ENCODE data around the gene SERGEF.

Gene SERGEF

DNA sequence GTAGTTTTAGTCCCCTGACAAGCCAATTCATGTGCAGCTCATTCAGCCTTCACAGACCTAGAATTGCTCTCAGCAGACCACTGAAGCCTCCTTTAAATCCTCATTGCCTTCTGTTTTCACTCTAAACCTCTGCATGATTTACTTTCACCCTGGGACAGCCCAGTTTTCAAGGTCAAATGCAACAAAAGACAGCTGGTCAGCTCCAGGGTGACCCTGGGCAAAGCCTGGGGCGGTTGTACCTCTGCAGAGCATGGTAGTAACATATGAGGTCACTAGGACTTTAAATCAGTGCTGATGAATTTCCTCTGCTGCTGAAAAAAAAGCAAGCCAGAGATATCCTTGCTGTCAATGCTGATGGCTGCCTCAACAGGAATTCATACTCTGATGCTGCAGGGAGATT lies 62.2 kb downstream of the SERGEF start:
- DNase-seq: no peak

DNA sequence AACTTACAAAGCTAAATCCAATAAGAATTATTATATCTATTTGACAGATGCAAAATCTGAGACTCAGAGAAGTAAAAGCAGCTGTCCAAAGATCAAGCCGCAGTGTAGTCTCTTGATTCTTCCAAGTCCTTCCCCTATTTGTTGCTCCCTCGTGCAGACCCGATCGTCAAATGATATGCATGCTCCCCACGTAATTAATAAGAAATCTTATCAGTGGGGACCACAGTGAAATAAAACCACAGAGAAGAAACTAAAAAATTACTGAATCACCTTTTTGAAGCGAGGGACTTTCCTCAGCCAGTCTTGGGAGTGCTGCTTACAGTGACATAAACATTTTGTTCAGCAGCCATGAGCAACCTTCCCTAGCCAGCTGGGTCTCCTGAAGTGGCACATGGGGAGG lies 64.6 kb downstream of the SERGEF start:
- no peak for DNase-seq

DNA sequence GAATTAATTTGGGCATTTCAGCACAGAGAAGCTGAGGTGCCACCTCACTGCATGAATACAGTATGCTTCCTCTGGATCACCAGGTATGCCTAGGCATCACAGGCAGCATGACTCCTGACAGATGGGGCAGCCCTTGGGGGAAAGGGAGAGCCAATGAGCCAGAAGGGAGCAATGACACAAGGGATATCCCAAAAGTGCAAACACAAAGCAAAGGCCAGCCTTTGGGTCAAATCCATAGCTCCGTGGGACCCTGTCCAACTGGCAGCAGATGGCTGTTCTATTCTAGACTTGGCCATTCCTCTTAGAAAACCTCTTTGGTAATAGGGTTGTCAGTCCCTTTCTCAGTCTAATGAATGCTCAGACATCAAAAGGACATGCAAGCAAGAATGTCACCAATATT lies 73.3 kb downstream of the SERGEF start:
- DNase-seq: no peak

DNA sequence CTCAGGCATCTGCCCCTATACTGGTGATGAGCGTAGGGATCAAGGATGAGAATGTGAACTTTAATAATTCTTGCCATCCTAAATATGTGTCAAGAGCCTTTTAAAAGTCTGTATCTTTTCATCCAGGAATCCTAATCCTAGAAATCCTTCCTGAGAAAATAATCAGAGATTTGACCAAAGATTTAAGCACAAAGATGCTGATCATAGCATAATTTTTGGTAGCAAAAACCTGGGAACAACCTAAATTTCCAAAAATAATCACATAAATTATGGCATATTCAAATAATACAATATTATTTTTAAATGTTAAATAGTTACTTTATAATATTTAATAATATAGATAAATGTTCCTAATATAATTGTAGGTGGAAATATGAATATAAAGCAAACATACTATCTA lies 76.1 kb downstream of the SERGEF start:
- DNase-seq: no peak

DNA sequence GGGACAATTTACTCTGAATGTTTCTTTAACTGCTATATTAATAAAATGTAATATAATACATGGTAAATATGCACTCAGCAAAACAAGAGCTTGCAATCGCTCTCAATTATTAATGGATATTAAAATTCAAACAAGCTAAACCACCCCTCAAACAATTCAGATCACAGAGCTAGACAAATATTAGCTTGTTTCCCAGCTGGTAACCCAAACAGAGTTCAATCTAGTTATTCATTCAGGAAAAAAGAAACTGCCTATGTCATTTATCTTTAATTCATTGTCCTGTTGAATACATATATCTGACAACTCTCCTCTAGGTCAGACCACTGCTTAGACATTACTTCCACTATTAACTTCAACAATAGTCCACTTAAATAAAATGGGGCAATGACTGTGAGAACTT lies 78.7 kb downstream of the SERGEF start:
- no peak for DNase-seq

GRCh38 chr11:17933708-17934107 lies 79.1 kb downstream of the SERGEF start:
- no peak for DNase-seq

GRCh38 chr11:17932472-17932871 lies 80.4 kb downstream of the SERGEF start:
- no peak for DNase-seq

GRCh38 chr11:17931595-17931994 lies 81.3 kb downstream of the SERGEF start:
- no peak for DNase-seq

DNA sequence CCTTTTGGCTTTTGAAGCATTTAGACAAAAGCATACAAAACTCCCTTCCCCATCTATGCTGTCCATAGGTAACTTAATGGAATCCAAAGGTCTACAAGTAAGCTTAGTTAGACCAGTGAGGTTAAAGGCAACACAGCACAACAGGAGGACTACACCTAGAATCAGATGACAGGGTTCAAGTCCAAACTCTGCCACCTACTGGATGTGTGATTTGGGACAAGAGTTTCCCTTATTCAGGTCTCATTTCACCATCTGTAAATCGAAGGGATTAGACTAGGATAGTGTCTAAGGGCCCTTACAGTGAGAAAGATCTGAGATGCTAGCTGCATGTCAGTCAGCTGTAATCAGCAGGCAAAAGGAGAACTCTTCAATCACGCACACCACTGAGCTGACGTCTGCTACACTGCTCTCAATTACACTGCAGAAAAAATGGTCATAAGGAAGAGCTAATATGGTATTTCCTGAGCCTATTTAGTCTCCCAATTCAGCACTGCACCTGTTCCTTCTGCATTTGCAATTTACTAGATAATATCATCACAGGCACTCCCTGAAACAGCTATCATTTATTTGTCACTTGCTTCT lies 82.2 kb downstream of the SERGEF start:
- DNase-seq: no peak

GRCh38 chr11:17929171-17929570 lies 83.7 kb downstream of the SERGEF start:
- DNase-seq: no peak

- DNase-seq: no peak
Measured at GRCh38 chr11:17927681-17928343, 85.0 kb downstream of the SERGEF start.

DNA sequence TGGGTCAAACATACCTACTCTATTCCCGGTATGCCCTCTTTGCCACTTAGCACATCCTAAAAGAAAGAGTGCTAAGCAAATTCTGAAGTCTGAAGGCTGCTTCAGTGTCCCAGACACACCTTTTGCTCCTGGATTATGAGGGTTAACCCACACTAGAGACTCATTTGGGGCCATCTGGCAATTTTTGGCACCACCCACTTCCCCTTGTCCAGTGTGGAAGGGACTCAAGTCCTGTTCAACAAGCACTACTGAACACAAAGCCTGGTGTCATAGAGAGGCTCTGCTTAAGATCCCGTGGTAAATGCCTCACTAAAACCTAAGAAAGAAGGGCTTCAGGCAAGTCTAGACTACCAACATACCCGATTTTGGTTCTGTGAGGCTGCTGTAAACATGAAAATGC lies 85.8 kb downstream of the SERGEF start:
- DNase-seq: no peak

DNA sequence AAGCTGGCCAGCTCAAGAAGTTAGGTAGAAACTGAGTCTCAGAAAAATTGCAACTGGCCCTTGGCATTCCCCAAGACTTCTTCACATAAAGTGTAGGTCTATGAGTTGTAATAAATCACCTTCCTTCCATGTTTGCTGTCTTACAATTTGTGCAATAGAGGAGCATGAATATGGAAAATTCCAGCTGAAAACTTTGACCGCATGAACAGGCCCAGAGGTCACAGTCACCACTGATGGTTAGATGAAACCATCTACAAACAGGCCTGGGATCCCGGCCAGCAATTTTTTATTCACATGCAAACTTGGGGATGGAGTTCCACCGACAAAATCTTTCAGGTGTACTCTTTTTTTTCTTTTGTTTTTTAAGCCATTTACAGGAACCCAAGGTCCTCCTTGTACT lies 88.1 kb downstream of the SERGEF start:
- no peak for DNase-seq

DNA sequence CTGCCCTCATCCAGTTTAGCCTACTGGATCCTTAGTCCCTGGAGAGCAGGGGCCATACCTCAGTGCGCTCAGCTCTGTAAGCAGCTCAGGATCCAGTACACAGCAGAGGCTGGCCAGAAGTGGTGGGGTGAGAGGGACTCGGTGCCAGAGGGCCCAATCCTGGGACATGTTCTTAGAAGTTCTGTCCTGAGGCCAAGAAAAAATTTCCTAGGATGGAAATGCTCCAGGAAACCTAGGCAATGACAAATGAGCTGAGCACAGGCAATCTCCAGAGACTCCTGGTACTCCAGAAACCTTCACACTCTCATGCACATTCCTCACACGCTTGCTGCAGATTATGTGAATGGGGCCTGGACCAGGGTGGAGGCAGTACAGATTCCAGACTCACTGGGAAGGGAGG lies 89.6 kb downstream of the SERGEF start:
- no peak for DNase-seq

GRCh38 chr11:17922416-17922788 lies 90.4 kb downstream of the SERGEF start:
- no peak for DNase-seq

- DNase-seq: peak; percentile 5
Measured at GRCh38 chr11:17921659-17922415, 91.0 kb downstream of the SERGEF start.

- no peak for DNase-seq
Measured at GRCh38 chr11:17918049-17918605, 94.7 kb downstream of the SERGEF start.

GRCh38 chr11:17917556-17917955 lies 95.3 kb downstream of the SERGEF start:
- no peak for DNase-seq

- peak; percentile 19 for DNase-seq
Measured at GRCh38 chr11:17915500-17916143, 97.2 kb downstream of the SERGEF start.

GRCh38 chr11:17914957-17915356 lies 97.9 kb downstream of the SERGEF start:
- no peak for DNase-seq

DNA sequence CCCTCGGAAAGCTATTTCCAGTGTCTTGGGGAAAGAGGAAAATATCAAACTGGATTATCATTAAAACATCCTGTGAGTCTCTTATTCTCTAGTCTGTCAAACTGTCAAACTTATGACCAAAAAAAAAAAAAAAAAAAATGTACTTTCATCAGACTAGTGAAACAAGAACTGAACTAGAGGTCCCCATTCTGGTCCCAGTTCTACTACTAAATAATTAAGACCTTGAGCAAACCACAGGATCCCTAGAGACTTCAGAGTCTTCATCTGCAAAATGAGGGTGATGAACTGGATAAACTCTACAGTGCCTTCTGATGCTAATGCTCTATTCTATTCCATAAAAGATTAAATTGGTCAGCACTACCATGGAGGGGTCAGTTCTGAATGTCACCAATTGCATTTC lies 105.8 kb downstream of the SERGEF start:
- no peak for DNase-seq

DNA sequence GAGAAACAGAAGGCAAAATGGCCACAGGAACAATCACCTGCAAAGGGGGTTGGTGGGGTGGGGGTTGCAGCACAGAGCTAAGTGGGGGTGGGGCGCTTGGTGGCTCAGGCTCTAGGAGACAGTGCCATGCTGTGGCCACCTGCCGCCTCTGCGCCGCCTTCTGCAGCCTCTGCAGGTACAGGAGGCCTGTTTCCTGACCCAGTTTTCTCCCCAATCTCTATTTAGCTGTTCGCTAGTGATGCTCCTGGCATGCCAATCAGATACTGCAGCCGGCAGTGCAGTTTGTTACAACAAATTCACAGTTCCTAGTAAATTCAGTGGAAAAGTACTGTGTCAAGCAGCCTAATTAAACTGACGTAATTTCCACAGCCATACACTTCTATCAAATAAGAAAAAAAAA lies 106.4 kb downstream of the SERGEF start:
- peak; percentile 8 for DNase-seq

- DNase-seq: no peak
Measured at GRCh38 chr11:17905477-17905876, 107.4 kb downstream of the SERGEF start.

DNA sequence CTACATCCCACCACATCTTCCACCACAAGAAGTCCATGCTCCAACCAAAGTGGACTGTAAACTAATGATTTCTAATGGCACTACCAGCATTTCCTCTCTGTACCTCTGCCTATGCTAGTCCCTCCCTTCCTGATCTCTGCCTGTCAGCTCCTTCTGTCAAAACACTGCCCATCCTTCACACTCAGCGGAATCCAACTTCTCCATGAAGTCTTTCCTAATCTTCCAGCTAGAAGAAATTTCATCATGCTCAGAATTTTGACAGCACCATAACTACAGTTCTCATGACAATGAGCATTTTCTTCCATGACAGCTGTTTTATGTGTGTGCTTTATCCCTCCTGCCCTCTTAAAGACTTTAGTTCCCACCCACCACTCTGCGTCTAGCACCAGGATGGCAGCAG lies 111.4 kb downstream of the SERGEF start:
- DNase-seq: no peak
